WTC11 (cell line): ENCODE measurements around the gene ZNF322. TPM values are rescaled to one million over a fixed set of nuclear protein-coding genes. Genes with fewer than 3 reads are reported as not detected.

Experiments used
- ATAC-seq: fragments of 200-7000 bp; cut with Tn5 transposase; 2 replicates; pipeline ENCODE4 v1.10.0; 2021; ENCODE audit warnings: mild to moderate bottlenecking, moderate library complexity
- CTCF ChIA-PET: fragments of 300-600 bp; sonication (Branson Sonifier 250); formaldehyde crosslinking; loops from one replicate; lab custom pipeline; 2021; ENCODE audit warnings: antibody characterized with exemption; lab: Charles Lee
- POLR2A ChIA-PET: fragments of 350-600 bp; sonication (Branson Sonifier 250); formaldehyde crosslinking; loops from one replicate; lab custom pipeline; 2021; ENCODE audit warnings: antibody characterized with exemption; lab: Charles Lee
- DNase-seq: peaks from one replicate; pipeline ENCODE4 v3.0.0; 2021; ENCODE audit warnings: low spot score
- H3K27ac Mint-ChIP-seq: 2 replicates; pipeline ENCODE4 v1.8.0; 2021; ENCODE audit warnings: mixed read lengths
- H3K27me3 Mint-ChIP-seq: 2 replicates; pipeline ENCODE4 v1.8.0; 2021; ENCODE audit warnings: low read depth, mild to moderate bottlenecking, moderate library complexity, mixed read lengths
- H3K36me3 Mint-ChIP-seq: 2 replicates; pipeline ENCODE4 v1.8.0; 2021; ENCODE audit warnings: mixed read lengths
- H3K4me1 Mint-ChIP-seq: 2 replicates; pipeline ENCODE4 v1.8.0; 2022; ENCODE audit warnings: mixed read lengths
- H3K4me3 Mint-ChIP-seq: 2 replicates; pipeline ENCODE4 v1.8.0; 2021; ENCODE audit warnings: mild to moderate bottlenecking, moderate library complexity, mixed read lengths
- H3K9me3 Mint-ChIP-seq: 2 replicates; pipeline ENCODE4 v1.8.0; 2021; ENCODE audit warnings: mixed read lengths
- ATF2 ChIP-seq: sonication (generic); formaldehyde crosslinking; IDR thresholded peaks from 2 replicates; pipeline ENCODE4 v1.8.1; 2022; ENCODE audit warnings: low read depth, missing genetic modification reagents, borderline replicate concordance
- CBFB ChIP-seq: sonication (generic); formaldehyde crosslinking; IDR thresholded peaks from 2 replicates; pipeline ENCODE4 v1.8.1; 2022; ENCODE audit warnings: mild to moderate bottlenecking, low read depth, missing genetic modification reagents
- CDX4 ChIP-seq: fragments of 250-450 bp; sonication (Bioruptor Pico); IDR thresholded peaks from 2 replicates; pipeline ENCODE4 v1.9.0; 2021; ENCODE audit warnings: moderate library complexity, mild to moderate bottlenecking, inconsistent platforms, borderline replicate concordance
- CREB1 ChIP-seq: sonication (generic); formaldehyde crosslinking; IDR thresholded peaks from 2 replicates; pipeline ENCODE4 v1.8.0; 2023; ENCODE audit warnings: mild to moderate bottlenecking, missing genetic modification reagents
- E2F5 ChIP-seq: sonication (generic); formaldehyde crosslinking; IDR thresholded peaks from 2 replicates; pipeline ENCODE4 v1.8.1; 2022; ENCODE audit warnings: mild to moderate bottlenecking, moderate library complexity, missing genetic modification reagents
- ELF4 ChIP-seq: sonication (generic); formaldehyde crosslinking; IDR thresholded peaks from 2 replicates; pipeline ENCODE4 v1.8.1; 2022; ENCODE audit warnings: low read depth, mild to moderate bottlenecking, moderate library complexity, missing genetic modification reagents
- ERG ChIP-seq: fragments of 250-450 bp; sonication (Bioruptor Pico); IDR thresholded peaks from 2 replicates; pipeline ENCODE4 v1.8.0; 2021; ENCODE audit warnings: mild to moderate bottlenecking
- GRHL2 ChIP-seq: fragments of 250-450 bp; sonication (Bioruptor Pico); IDR thresholded peaks from 2 replicates; pipeline ENCODE4 v1.8.0; 2022; ENCODE audit warnings: mild to moderate bottlenecking, moderate library complexity; ENCODE audit not compliant: insufficient replicate concordance, severe bottlenecking
- IRF1 ChIP-seq: sonication (generic); formaldehyde crosslinking; IDR thresholded peaks from 2 replicates; pipeline ENCODE4 v1.8.0; 2023; ENCODE audit warnings: missing genetic modification reagents
- IRF2 ChIP-seq: sonication (generic); formaldehyde crosslinking; IDR thresholded peaks from 2 replicates; pipeline ENCODE4 v1.8.0; 2022; ENCODE audit warnings: low read depth, missing genetic modification reagents, borderline replicate concordance
- NFATC4 ChIP-seq: fragments of 250-450 bp; sonication (Bioruptor Pico); IDR thresholded peaks from 2 replicates; pipeline ENCODE4 v1.9.0; 2021; ENCODE audit warnings: mild to moderate bottlenecking
- NR3C1 ChIP-seq: sonication (generic); formaldehyde crosslinking; conservative IDR thresholded peaks from 2 replicates; pipeline ENCODE4 v1.8.1; 2023; ENCODE audit warnings: low read depth, mild to moderate bottlenecking, missing genetic modification reagents
- OVOL2 ChIP-seq: fragments of 250-450 bp; sonication (Bioruptor Pico); IDR thresholded peaks from 2 replicates; pipeline ENCODE4 v1.9.0; 2021; ENCODE audit warnings: mild to moderate bottlenecking, borderline replicate concordance
- PREB ChIP-seq: sonication (generic); formaldehyde crosslinking; IDR thresholded peaks from 2 replicates; pipeline ENCODE4 v1.8.1; 2022; ENCODE audit warnings: mild to moderate bottlenecking, missing genetic modification reagents, moderate library complexity, borderline replicate concordance
- SP1 ChIP-seq: sonication (generic); formaldehyde crosslinking; conservative IDR thresholded peaks from 2 replicates; pipeline ENCODE4 v1.8.1; 2022; ENCODE audit warnings: missing genetic modification reagents
- TEAD1 ChIP-seq: sonication (generic); formaldehyde crosslinking; IDR thresholded peaks from 2 replicates; pipeline ENCODE4 v1.8.0; 2022; ENCODE audit warnings: mild to moderate bottlenecking, missing genetic modification reagents
- ZNF263 ChIP-seq: sonication (generic); formaldehyde crosslinking; IDR thresholded peaks from 2 replicates; pipeline ENCODE4 v1.8.1; 2022; ENCODE audit warnings: low read depth, mild to moderate bottlenecking, moderate library complexity, missing genetic modification reagents
- total RNA-seq: library from RNA; stranded (reverse); gene quantifications from 3 replicates; pipeline ENCODE4 v1.2.3, GENCODE V29; 2021

The ZNF322 gene
- total RNA-seq, 1 experiment from 2014 or later = 42.9 TPM

GRCh38 chr6:26599134-26599533, 60.4 kb downstream of the ZNF322 start (continued):
- no peak for TF ChIP-seq E2F5
- no peak for TF ChIP-seq SP1 (CRISPR knock-in tag)
- no peak for TF ChIP-seq ZNF263 (CRISPR knock-in tag)
- TF ChIP-seq IRF1 (CRISPR knock-in tag) = no peak
- no peak for TF ChIP-seq ELF4 (CRISPR knock-in tag)
- no peak for TF ChIP-seq ERG
- TF ChIP-seq CBFB (CRISPR knock-in tag) = no peak
- TF ChIP-seq ATF2 = no peak
- TF ChIP-seq TEAD1 (CRISPR knock-in tag) = no peak
- no peak for TF ChIP-seq CREB1 (CRISPR knock-in tag)
- TF ChIP-seq NFATC4 = no peak
- no peak for TF ChIP-seq OVOL2

GRCh38 chr6:26598267-26598666, 61.3 kb downstream of the ZNF322 start:
- H3K4me3 Mint-ChIP-seq = no peak overlapping the region
- DNase-seq = no peak
- no peaks in the 10 kb centered on the region for H3K9me3 Mint-ChIP-seq
- ATAC-seq = no peak
- ChIA-PET CTCF (no interaction called here), POLR2A (no interaction called here)
- no peaks in the 10 kb centered on the region; the same call in 1 of the 2 replicates for H3K27me3 Mint-ChIP-seq
- peaks cover 14% of the 10 kb centered on the region for H3K36me3 Mint-ChIP-seq
- H3K27ac Mint-ChIP-seq = no peak overlapping the region
- H3K4me1 Mint-ChIP-seq = peaks cover 12% of the 10 kb centered on the region
- TF ChIP-seq NR3C1 (CRISPR knock-in tag) = no peak
- TF ChIP-seq CDX4 (CRISPR knock-in tag) = no peak
- no peak for TF ChIP-seq IRF2 (CRISPR knock-in tag)

- CTCF ChIA-PET = no interaction called here
- Mint-ChIP-seq H3K9me3 (no peaks in the 10 kb centered on the region), H3K36me3 (peaks cover 14% of the 10 kb centered on the region), H3K27ac (no peak overlapping the region), H3K27me3 (peaks cover 1% of the 10 kb centered on the region; the same call in 1 of the 2 replicates), H3K4me1 (peaks cover 14% of the 10 kb centered on the region), H3K4me3 (no peak overlapping the region)
- ATAC-seq (no peak), DNase-seq (no peak)
- POLR2A ChIA-PET = no interaction called here
- no peak for TF ChIP-seq GRHL2 (CRISPR knock-in tag)
- 0 out of 2 replicates have a peak, but pooled peaks have one; percentile 28 for TF ChIP-seq PREB (CRISPR knock-in tag)
Observed at GRCh38 chr6:26597821-26598220, 61.7 kb downstream of the ZNF322 start.
